A549 (cell line): ENCODE measurements around the gene TTC33. TPM values are rescaled to one million over a fixed set of nuclear protein-coding genes. Genes with fewer than 3 reads are reported as not detected.
A peak's percentile ranks its signal among the peaks of the same experiment; 100 is the strongest.

Experiments
- ATAC-seq, 2 experiments: fragments of 200-7000 bp in 1 of 2; fragments of >200 bp in 1 of 2; cut with Nextera tagmentation in 1 of 2; cut with Tn5 transposase in 1 of 2; 3 replicates each; pipeline versions ENCODE4 v1.8.0 to v1.9.1; 2018 to 2020; ENCODE audit warnings: mild to moderate bottlenecking in 1 of 2, moderate library complexity in 1 of 2
- CTCF ChIA-PET: fragments of 300-600 bp; sonication (Branson Sonifier 250); formaldehyde crosslinking; extraction: SDS; loops from one replicate; lab custom pipeline; 2021; ENCODE audit warnings: antibody characterized with exemption, inconsistent platforms; lab: Yijun Ruan, JAX
- POLR2A ChIA-PET: fragments of 350-600 bp; formaldehyde crosslinking; extraction: SDS; loops from one replicate; lab custom pipeline; 2021; ENCODE audit warnings: antibody characterized with exemption, inconsistent platforms; lab: Yijun Ruan, JAX
- DNase-seq, 2 experiments: peaks; one replicate each; pipeline versions ENCODE4 v3.0.0 to v3.0.0-alpha.2; 2011 to 2016; ENCODE audit warnings: low read depth in 1 of 2, low spot score in 1 of 2
- FAIRE-seq: peaks from 2 replicates; lab custom pipeline; 2011; peaks lifted over from hg19 to GRCh38; lab: Jason Lieb, UNC
- H3K27ac ChIP-seq, 2 experiments: fragments of >200 bp; sonication (Bioruptor Twin); formaldehyde crosslinking; 3 replicates each; pipeline ENCODE4 v1.5.1; 2016 to 2017
- H3K4me1 ChIP-seq: fragments of >200 bp; sonication (Bioruptor Twin); formaldehyde crosslinking; 3 replicates; pipeline ENCODE4 v1.6.1; 2016
- H3K4me2 ChIP-seq: fragments of >200 bp; sonication (Bioruptor Twin); formaldehyde crosslinking; 3 replicates; pipeline ENCODE4 v1.6.1; 2016
- H3K4me3 ChIP-seq: fragments of >200 bp; sonication (Bioruptor Twin); formaldehyde crosslinking; 3 replicates; pipeline ENCODE4 v1.5.1; 2016
- H3K9me3 ChIP-seq: fragments of >200 bp; sonication (Bioruptor Twin); formaldehyde crosslinking; 3 replicates; pipeline ENCODE4 v1.6.1; 2016
- BCL3 ChIP-seq: fragments of >200 bp; sonication (Bioruptor Twin); formaldehyde crosslinking; IDR thresholded peaks from 3 replicates; pipeline ENCODE4 v1.6.1; 2016
- CBX8 ChIP-seq: fragments of 200-600 bp; sonication (generic); IDR thresholded peaks from 2 replicates; pipeline ENCODE4 v1.6.1; 2016
- CEBPB ChIP-seq, 2 experiments: fragments of >200 bp in 1 of 2; sonication (Bioruptor Twin) in 1 of 2; formaldehyde crosslinking in 1 of 2; IDR thresholded peaks; 2 replicates each; pipeline ENCODE4 v1.6.1; 2012 to 2016
- CHD2 ChIP-seq: fragments of 150-350 bp; IDR thresholded peaks from 2 replicates; pipeline ENCODE4 v1.6.1; 2014; ENCODE audit warnings: low read length; ENCODE audit not compliant: partially characterized antibody
- E2F6 ChIP-seq: IDR thresholded peaks from 2 replicates; pipeline ENCODE4 v1.6.1; 2012; ENCODE audit warnings: low read depth, borderline replicate concordance
- EP300 ChIP-seq, 2 experiments: fragments of >200 bp; sonication (Bioruptor Twin); formaldehyde crosslinking; IDR thresholded peaks; 2 replicates in 1 of 2; 3 replicates in 1 of 2; pipeline ENCODE4 v1.6.1; 2016 to 2017
- FOXS1 ChIP-seq: fragments of 250-450 bp; sonication (Bioruptor Pico); IDR thresholded peaks from 2 replicates; pipeline ENCODE4 v1.5.0; 2020; ENCODE audit warnings: mild to moderate bottlenecking, moderate library complexity
- HOXB5 ChIP-seq: fragments of 250-450 bp; sonication (Bioruptor Pico); IDR thresholded peaks from 2 replicates; pipeline ENCODE4 v1.5.0; 2020; ENCODE audit warnings: mild to moderate bottlenecking, moderate library complexity
- KDM1A ChIP-seq: fragments of 200-600 bp; sonication (generic); IDR thresholded peaks from 2 replicates; pipeline ENCODE4 v1.6.1; 2016; ENCODE audit warnings: low read depth, mild to moderate bottlenecking
- MAFK ChIP-seq: fragments of 450-650 bp; IDR thresholded peaks from 2 replicates; pipeline ENCODE4 v1.6.1; 2014; ENCODE audit not compliant: partially characterized antibody
- MAZ ChIP-seq: fragments of 150-350 bp; IDR thresholded peaks from 2 replicates; pipeline ENCODE4 v1.6.1; 2014; ENCODE audit warnings: antibody characterized with exemption, low read depth, low read length, borderline replicate concordance
- NFE2L2 ChIP-seq: fragments of 150-350 bp; conservative IDR thresholded peaks from 2 replicates; pipeline ENCODE4 v1.6.1; 2014; ENCODE audit warnings: low read length
- NPAS2 ChIP-seq: fragments of 250-450 bp; sonication (Bioruptor Pico); IDR thresholded peaks from 2 replicates; pipeline ENCODE4 v1.8.0; 2022; ENCODE audit warnings: mild to moderate bottlenecking, moderate library complexity, borderline replicate concordance
- NR3C1 ChIP-seq: fragments of >200 bp; sonication (Bioruptor Twin); formaldehyde crosslinking; IDR thresholded peaks from 3 replicates; pipeline ENCODE4 v1.6.1; 2017
- PBX3 ChIP-seq: IDR thresholded peaks from 2 replicates; pipeline ENCODE4 v1.6.1; 2012
- RAD21 ChIP-seq, 2 experiments: fragments of >200 bp in 1 of 2; sonication (Bioruptor Twin) in 1 of 2; formaldehyde crosslinking in 1 of 2; IDR thresholded peaks in 1 of 2; conservative IDR thresholded peaks in 1 of 2; 2 replicates in 1 of 2; 3 replicates in 1 of 2; pipeline ENCODE4 v1.6.1; 2012 to 2018; ENCODE audit warnings: inconsistent platforms in 1 of 2
- SMC3 ChIP-seq: fragments of >200 bp; sonication (Bioruptor Twin); formaldehyde crosslinking; IDR thresholded peaks from 3 replicates; pipeline ENCODE4 v1.6.1; 2018; ENCODE audit warnings: inconsistent platforms
- SREBF2 ChIP-seq: fragments of 450-650 bp; IDR thresholded peaks from 2 replicates; pipeline ENCODE4 v1.6.1; 2014; ENCODE audit warnings: mild to moderate bottlenecking, moderate library complexity
- USF2 ChIP-seq: fragments of 450-650 bp; IDR thresholded peaks from 2 replicates; pipeline ENCODE4 v1.6.1; 2014; ENCODE audit warnings: antibody characterized with exemption
- ZSCAN20 ChIP-seq: fragments of 250-450 bp; sonication (Bioruptor Pico); IDR thresholded peaks from 2 replicates; pipeline ENCODE4 v1.8.0; 2022; ENCODE audit warnings: mild to moderate bottlenecking, moderate library complexity
- WGBS: methylation state at CpG from one replicate; pipeline ENCODE4 v1.1.6; 2017; ENCODE audit errors: missing lambda C conversion rate; 5-methylcytosine and 5-hydroxymethylcytosine counted together
- polyA plus RNA-seq, 4 experiments: library from polyadenylated mRNA; depleted of rRNA in 3 of 4; stranded (reverse); fragments of >200 nt; fragmentation: RNase III in 1 of 4; extraction: RNeasy Plus Mini Kit Qiagen cat#74134 plus additional on column Dnase treatment in 1 of 4; gene quantifications; 2 replicates in 3 of 4; 3 replicates in 1 of 4; pipeline ENCODE4 v1.2.3, GENCODE V29; 2011 to 2017
- TF ChIP-seq, protein P1 (sequence below): fragments of >200 bp; sonication (Bioruptor Twin); formaldehyde crosslinking; IDR thresholded peaks from 3 replicates; pipeline ENCODE4 v1.5.1; 2016

The TTC33 gene
- polyA plus RNA-seq, 2 of the 4 experiments (the other 2 are of a cell fraction) = 17.1 to 19.8 TPM

DNA sequence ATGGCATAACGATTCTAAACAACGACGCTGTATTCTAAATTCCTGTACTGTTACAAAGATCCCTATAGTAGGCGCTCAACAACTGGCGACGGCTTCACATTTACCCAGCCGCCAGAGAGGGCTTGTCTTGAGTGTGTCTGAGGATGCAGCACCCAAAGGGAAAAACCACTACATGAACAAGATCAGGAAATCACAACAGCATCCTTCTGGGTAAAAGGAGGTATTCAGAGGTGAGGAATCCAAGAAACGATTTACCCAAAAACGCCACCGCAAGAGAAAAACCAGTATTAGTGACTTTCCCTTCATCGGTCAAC, 711 bp downstream of the TTC33 start:
- CTCF ChIA-PET = interaction anchor here (0.7 to 1.7 kb wide), 7 partner anchors 16 to 219 kb away, joined by 3 to 5 read pairs (median 3); no protein-coding TSS in a partner anchor
- ATAC-seq (peak; percentile 88 to 92), FAIRE-seq (peak; percentile 79)

GRCh38 chr5:40754381-40755092, 1.2 kb downstream of the TTC33 start:
- ChIA-PET POLR2A (no interaction called here), CTCF (interaction anchor here (0.5 to 1.7 kb wide), 7 partner anchors 16 to 220 kb away, joined by 3 to 5 read pairs (median 3); no protein-coding TSS in a partner anchor)
- H3K4me1 ChIP-seq = peaks cover 13% of the 10 kb centered on the region
- WGBS = 18% methylated on average over 6 of the region's 6 CpGs
- H3K4me3 ChIP-seq = peak overlapping the region; percentile 68
- FAIRE-seq (no peak), DNase-seq (no peak), ATAC-seq (peak; percentile 0 to 2; a peak in 2 of 6 replicates)
- H3K4me2 ChIP-seq = peak overlapping the region; percentile 82
- H3K9me3 ChIP-seq = no peaks in the 10 kb centered on the region
- peak overlapping the region; percentile 77 to 94; a peak in 4 of 6 replicates for H3K27ac ChIP-seq
- TF ChIP-seq NFE2L2 = no peak
- TF ChIP-seq CBX8 = no peak
- no peak for TF ChIP-seq NR3C1
- TF ChIP-seq FOXS1 = no peak
- no peak for TF ChIP-seq MAFK
- no peak for TF ChIP-seq MAZ
- TF ChIP-seq EP300 (IDR thresholded peaks at IDR 0.05) = no peak
- TF ChIP-seq SREBF2 = no peak
- no peak for TF ChIP-seq CHD2
- TF ChIP-seq KDM1A = no peak
- TF ChIP-seq USF2 = no peak
- no peak for TF ChIP-seq CEBPB (IDR thresholded peaks at IDR 0.05)
- no peak for TF ChIP-seq PBX3
- no peak for TF ChIP-seq NPAS2
- no peak for TF ChIP-seq BCL3
- no peak for TF ChIP-seq E2F6

More for the DNA sequence above, 711 bp downstream of the TTC33 start:
- 1% methylated on average over 11 of the region's 11 CpGs for WGBS
- Histone ChIP-seq H3K4me1 (peaks cover 13% of the 10 kb centered on the region), H3K4me3 (peak overlapping the region; percentile 68), H3K9me3 (no peaks in the 10 kb centered on the region), H3K4me2 (peak overlapping the region; percentile 82), H3K27ac (peak overlapping the region; percentile 77 to 94)
- POLR2A ChIA-PET = no interaction called here
- TF ChIP-seq RAD21 (conservative IDR thresholded peaks at IDR 0.05 in 1 of 2, IDR thresholded peaks at IDR 0.05 in 1 of 2) = peak; percentile 68 to 69
- 0 out of 3 replicates have a peak, but pooled peaks have one; percentile 27 for TF ChIP-seq BCL3
- TF ChIP-seq ZSCAN20 (CRISPR knock-in tag) = no peak
- peak; percentile 43; the same call in 2 of the 3 replicates for TF ChIP-seq SMC3
- TF ChIP-seq CHD2 = no peak
- no peak for TF ChIP-seq HOXB5 (CRISPR knock-in tag)
- TF ChIP-seq, protein P1, sequence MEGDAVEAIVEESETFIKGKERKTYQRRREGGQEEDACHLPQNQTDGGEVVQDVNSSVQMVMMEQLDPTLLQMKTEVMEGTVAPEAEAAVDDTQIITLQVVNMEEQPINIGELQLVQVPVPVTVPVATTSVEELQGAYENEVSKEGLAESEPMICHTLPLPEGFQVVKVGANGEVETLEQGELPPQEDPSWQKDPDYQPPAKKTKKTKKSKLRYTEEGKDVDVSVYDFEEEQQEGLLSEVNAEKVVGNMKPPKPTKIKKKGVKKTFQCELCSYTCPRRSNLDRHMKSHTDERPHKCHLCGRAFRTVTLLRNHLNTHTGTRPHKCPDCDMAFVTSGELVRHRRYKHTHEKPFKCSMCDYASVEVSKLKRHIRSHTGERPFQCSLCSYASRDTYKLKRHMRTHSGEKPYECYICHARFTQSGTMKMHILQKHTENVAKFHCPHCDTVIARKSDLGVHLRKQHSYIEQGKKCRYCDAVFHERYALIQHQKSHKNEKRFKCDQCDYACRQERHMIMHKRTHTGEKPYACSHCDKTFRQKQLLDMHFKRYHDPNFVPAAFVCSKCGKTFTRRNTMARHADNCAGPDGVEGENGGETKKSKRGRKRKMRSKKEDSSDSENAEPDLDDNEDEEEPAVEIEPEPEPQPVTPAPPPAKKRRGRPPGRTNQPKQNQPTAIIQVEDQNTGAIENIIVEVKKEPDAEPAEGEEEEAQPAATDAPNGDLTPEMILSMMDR = peak; percentile 77
- peak; percentile 84 to 87 for DNase-seq
